Left ventricle myocardium superior (tissue), 1 donor: ENCODE measurements around the gene SPPL3. TPM values are rescaled to one million over a fixed set of nuclear protein-coding genes. Genes with fewer than 3 reads are reported as not detected.
"Not testable (repeated sequence)": the region's sequence is repeated elsewhere in the genome, so short reads cannot be mapped to it uniquely, and the experiment has no call there.

Experiments used
- ATAC-seq: fragments of 200-7000 bp; cut with Tn5 transposase; one replicate; pipeline ENCODE4 v1.9.1; 2020; ENCODE audit warnings: mild to moderate bottlenecking, moderate library complexity
- DNase-seq: peaks from one replicate; pipeline ENCODE4 v3.0.0-alpha.2; 2020
- intact Hi-C: fragments of 100-400 bp; cut with micrococcal nuclease; formaldehyde crosslinking; loops from one replicate; pipeline ENCODE4 v1.11.0; 2022
- total RNA-seq: library from RNA; stranded (reverse); fragmentation: NEBNext Ultra II Directional; extraction: Animal tissue kit (Norgen Biotek cat#: 25700); gene quantifications from one replicate; pipeline ENCODE4 v1.2.1, GENCODE V29; 2021
- donor health status: DM: no; HTN: yes; CAD: no; lungs with severe emphysema.

The SPPL3 gene
- total RNA-seq, 1 donor from 2014 or later: 34.6 TPM

DNA sequence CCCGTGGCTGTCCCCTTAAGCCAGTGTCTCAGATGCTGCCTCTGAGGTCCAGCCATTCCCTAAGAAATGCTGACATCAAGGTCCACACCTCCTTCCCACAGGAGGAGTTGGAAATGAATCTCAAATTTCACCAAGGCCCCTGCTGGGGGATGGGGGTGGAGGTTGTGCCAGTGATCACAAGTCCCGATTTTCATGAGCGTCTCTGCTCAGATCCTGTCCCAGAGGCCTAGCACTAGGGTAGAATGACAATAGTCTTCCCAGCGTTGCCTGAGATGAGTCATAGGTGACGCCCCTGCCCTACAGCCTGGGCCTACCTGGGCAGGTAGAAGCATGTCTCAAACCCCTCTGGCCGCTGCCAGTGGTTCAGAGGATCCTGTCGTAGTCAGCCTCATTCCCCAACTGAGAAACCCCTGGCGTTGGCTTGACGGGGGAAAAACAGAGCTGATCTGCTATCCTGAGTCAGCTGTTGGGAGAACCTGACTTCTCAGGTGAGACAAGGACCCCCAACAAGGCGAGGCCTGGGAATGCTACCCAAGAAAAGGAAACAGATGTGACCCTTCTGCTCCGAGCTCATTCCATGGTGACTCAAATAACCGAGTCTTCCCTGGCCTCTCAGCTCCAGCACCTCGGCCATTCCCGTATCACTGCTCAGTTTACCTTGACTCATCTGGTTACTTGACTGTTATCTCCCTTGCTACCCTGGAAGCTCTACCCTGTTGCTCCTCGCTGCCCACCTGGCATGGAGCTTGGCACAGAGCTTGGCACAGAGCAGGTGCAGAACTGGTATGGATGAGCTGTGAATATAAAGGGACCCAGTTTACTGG is 21.8 kb upstream of the SPPL3 start:
- DNase-seq: no peak
- intact Hi-C loops: no loop called here
- ATAC-seq: no peak

DNA sequence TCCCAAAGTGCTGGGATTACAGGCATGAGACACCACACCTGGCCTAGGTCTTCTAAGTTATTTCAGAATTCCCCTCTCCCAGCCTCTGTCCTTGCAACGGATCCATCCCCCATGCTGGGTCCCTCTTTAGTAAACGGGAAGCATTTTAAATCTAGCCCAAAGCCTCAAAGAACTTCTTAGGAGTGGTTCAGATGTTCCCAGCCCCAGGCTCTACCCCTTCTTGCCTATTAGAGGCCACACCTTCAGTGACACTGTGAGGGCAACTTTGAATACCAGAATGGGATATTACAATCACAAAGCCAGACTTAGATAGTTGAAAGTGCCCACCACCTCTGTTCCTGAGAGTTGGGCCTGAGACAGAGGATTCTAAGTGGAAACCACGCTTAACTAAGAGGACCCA is 18.1 kb upstream of the SPPL3 start:
- ATAC-seq (no peak), DNase-seq (no peak)
- intact Hi-C loops: no loop called here

DNA sequence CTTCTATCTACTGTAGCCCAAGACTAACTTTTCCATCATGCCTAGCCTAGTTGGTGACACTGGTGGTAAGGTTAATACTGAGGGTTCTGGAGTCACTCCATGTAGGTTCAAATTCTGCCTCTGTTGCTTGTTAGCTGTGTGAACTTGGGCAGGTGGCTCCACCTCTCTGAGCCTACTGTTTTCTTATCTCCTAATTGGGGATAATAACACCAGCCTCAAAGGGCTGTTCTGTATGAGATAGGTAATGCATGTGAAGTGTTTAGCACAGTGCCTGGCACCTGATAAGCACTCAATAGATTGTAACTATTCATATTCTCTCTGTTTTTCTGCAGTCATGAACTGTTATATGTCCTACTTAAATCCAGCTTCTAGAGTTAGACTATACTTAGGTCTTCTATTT is 17.5 kb upstream of the SPPL3 start:
- intact Hi-C loops: no loop called here
- DNase-seq (no peak), ATAC-seq (no peak)

DNA sequence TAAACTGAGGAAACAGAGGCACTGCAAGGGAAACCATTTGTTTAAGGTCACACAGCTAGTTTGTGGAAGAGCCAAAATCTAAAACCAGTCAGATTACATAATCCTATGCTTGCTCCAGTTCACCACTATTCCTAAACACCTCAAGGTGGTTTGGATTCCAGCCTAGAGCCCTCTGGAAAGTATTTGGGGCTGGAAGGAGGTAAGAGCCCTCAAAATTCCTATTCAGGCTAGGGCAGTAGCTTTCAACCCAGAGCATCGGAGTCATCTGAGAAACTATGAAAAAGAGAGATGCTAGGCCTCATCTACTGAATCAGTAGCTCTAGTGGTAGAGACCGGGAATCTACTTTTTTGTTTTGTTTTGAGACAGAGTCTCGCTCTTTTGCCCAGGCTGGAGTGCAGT is 16.0 kb upstream of the SPPL3 start:
- DNase-seq: no peak
- ATAC-seq: no peak
- intact Hi-C loops: no loop called here

DNA sequence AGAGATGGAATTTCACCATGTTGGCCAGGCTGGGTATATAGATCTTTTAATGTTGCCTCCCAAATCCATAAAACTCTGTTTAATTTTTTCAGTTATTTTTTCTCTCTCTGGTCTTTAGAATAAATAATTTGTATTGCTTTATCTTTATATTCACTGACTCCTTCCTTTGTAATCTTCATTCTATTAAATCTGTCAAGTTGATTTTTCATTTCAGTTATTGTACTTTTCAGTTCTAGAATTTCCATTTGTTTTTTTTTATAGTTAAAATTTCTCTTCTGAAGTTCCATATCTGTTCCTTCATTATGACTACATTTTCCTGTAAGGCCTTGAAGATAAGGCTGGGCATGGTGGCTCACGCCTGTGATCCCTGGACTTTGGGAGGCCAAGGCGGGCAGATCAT is 13.6 kb upstream of the SPPL3 start:
- DNase-seq (no peak), ATAC-seq (no peak)
- intact Hi-C loops: no loop called here

DNA sequence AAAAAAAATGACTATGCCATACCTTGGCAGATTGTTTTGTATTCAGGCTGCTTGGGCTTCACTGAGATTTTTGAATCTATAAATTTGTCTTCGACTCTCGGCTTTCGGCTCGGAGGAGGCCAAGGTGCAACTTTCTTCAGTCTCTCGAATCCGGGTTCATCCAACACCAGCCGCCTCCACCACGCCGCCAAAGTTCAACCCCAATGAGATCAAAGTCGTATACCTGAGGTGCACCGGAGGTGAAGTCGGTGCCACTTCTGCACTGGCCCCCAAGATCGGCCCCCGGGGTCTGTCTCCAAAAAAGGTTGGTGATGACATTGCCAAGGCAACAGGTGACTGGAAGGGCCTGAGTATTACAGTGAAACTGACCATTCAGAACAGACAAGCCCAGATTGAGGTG is 12.4 kb upstream of the SPPL3 start:
- ATAC-seq: no peak
- DNase-seq: no peak
- intact Hi-C loops: no loop called here

DNA sequence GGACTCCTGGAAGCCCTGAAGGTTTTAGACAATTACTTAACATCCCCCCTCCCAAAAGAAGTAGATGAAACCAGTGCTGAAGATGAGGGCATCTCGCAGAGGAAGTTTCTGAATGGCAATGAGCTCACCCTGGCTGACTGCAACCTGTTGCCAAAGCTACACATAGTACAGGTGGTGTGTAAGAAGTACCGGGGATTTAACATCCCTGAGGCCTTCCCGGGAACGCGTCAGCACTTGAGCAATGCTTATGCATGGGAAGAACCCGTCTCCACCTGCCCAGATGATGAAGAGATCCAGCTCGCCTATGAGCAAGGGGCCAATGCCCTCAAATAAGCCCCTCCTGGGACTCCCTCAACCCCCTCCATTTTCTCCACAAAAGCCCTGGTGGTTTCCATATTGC is 10.6 kb upstream of the SPPL3 start:
- intact Hi-C loops: no loop called here
- DNase-seq (no peak), ATAC-seq (no peak)

DNA sequence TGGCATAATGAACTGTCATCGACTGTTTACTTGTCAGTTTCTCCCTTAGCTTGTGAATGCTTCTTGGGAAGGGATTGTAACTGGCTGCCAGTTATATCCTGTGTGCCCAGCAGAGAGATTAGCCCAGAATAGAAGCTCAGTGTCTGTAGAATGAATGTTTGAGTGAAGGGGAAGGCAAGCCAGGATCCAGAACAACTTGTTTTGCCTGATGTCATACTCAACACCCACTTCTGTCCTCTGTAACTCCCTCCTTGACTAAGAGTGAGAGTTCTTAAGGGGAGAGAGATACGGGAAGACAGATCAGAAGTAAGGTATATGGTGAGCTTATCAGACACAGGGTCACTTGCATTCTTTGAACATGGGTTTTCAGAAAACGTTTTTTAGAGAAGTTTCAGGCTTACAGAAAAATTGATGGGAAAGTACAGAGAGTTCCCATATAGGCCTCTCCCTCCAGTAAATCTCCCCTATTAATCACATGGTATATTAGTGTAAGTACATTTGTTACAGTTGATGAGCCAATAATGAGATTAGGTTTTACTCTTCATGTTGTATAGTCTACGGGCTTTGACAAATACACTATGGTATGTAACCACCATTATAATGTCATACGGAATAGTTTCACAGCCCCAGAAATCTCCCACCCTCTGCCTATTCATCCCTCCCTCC is 5.6 kb upstream of the SPPL3 start:
- no peak for DNase-seq
- intact Hi-C loops: loop anchor here (10.0 kb wide), 1 partner anchor 135 kb away; no protein-coding TSS in a partner anchor
- ATAC-seq: peak; percentile 86

DNA sequence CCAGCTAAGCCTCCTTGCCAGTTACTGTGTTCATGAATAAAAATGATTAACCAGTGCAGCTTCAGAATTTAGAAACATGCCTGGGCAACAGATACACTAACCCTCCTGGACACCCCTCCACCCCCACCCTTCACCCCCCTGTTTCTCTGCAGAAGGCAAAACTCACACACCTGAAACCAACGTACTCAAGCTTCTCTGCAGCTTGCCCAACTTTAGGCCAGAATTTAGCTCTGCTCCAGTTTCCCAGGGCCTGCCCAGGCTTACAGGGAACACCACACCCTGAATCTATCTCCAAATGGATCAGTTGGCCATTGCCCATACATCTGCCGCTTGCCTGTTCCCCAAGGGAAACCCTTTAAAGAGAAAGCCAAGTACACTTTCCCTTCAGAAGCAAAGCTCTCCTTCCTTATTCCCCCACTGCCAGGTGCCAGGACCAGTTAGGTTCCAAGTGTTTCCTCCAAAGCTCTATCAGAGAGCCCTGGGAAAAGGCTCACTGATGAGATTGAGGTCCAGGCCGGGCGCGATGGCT is 1.8 kb upstream of the SPPL3 start:
- DNase-seq (no peak), ATAC-seq (no peak)
- intact Hi-C loops: loop anchor here (10.0 kb wide), 1 partner anchor 131 kb away; no protein-coding TSS in a partner anchor

DNA sequence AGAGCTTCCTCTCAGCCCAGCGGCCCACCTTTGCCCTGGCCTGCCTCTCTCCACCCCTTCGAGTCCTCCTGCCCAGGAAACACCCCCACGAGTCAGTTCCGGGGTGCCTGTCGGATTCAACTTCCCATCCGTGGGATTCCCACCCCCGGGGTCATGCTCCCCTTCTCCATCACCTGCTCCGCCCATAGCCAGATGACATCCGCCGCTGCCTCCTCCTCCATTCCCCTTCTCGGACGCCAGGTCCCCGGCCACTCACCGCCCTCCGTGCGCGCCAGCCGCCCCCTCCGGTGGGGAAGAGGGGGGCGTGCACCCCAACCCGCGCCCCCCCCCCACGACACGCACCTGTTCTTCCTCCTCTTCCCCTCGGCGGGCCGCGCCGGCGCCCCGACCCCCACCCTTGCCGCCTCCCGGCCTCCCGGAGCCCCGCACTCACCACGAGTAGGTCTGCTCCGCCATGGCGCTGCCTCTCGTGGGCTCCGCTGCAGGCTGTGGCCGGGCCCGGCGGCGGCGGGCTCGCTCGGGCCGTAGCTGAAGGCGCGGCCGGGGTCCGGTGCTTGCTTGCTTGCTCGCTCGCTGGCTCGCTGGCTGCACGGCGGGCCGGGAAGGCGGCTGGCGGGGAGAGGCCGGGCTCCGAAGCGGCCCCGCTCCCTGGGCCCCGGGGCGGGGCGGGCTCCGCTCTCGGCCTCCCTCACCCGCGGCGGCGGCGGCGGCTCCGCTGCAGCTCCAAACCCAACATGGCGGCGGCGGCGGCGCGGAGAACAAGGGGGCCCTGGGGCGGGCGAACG is 554 bp downstream of the SPPL3 start:
- intact Hi-C loops: loop anchor here (10.0 kb wide), 1 partner anchor 129 kb away; no protein-coding TSS in a partner anchor
- DNase-seq (peak; percentile 68), ATAC-seq (peak; percentile 50)

DNA sequence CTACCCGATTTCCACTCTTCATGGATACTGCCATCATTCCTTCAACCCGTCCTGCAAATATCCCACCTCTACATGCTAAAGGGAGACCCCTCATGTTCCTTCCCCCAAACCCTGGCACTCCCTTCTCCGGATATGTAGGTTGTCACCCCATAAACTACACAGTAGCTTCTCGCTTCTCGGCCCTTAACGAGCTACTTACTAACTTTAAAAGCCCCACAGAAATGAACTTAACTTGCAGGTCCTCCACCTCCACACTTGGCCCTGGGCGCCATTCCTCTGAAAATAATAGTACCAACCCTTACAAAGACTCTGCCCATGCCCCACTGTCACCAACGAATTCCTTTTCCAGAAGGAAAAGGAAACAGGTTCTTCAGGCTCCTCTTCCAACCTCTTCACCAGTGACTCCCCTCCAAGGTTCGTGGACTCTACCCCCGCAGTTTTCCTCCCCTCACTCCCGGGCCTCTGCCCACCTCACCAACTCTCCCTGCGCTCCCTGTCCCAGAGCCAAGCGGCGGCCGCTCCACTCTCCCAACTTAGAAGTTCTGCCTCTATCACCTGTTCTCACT is 1.2 kb downstream of the SPPL3 start:
- ATAC-seq (peak; percentile 22), DNase-seq (no peak)
- intact Hi-C loops: loop anchor here (10.0 kb wide), 1 partner anchor 128 kb away; no protein-coding TSS in a partner anchor

DNA sequence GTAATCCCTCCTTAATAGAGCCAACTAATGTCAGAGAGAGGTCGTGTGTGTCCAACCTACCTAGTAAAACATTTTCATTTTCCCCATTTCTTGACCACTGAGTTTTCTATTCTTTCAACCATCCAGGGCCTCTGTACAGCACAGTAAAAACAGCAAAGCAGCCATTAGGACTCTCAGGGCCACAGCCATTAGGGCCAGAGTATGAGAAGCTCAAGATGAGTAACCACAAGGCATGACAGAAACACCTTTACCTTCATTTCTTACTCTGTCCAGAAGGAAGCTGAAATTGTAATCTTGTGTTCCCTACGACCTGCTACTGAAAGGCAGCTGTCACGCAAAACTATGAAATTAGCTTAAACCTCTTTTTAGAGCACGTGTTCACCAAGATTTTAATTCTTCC is 2.3 kb downstream of the SPPL3 start:
- intact Hi-C loops: loop anchor here (10.0 kb wide), 1 partner anchor 127 kb away; no protein-coding TSS in a partner anchor
- DNase-seq (no peak), ATAC-seq (no peak)

DNA sequence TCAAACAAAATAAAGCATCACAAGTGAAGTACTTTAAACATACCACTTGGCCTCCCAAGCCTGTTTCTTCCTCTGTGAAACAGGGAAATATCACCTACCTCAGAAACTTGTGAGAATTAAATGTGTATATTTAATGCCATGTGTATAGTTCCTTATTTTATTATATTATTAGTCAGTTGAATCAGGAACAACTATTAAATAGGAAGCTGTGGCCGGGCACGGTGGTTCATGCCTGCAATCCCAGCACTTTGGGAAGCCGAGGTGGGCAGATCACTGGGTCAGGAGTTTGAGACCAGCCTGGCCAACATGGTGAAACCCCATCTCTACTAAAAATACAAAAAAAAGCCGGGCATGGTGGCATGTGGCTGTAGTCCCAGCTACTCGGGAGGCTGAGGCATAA is 3.1 kb downstream of the SPPL3 start:
- intact Hi-C loops: loop anchor here (10.0 kb wide), 1 partner anchor 126 kb away; no protein-coding TSS in a partner anchor
- not testable (repeated sequence) for ATAC-seq

DNA sequence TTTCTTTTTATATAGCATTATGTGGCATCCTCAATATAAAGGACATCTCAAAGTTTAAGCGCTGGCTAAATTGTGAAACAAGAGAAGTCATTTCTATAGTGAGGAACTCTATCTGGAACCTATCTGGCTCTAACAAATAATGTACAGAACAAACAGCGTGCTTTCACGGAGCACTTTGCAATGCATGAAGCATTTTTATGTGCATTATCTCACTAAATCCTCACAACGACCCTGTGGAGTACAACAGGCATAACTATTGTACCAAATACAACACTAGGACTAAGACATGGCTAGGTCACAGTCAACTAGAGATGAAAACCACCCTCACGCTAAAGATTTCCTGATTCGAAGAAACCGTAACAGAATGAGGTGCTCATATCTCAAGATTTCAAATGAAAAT is 8.6 kb downstream of the SPPL3 start:
- ATAC-seq (no peak), DNase-seq (no peak)
- intact Hi-C loops: no loop called here

More for the DNA sequence above, 3.1 kb downstream of the SPPL3 start:
- not testable (repeated sequence) for DNase-seq

DNA sequence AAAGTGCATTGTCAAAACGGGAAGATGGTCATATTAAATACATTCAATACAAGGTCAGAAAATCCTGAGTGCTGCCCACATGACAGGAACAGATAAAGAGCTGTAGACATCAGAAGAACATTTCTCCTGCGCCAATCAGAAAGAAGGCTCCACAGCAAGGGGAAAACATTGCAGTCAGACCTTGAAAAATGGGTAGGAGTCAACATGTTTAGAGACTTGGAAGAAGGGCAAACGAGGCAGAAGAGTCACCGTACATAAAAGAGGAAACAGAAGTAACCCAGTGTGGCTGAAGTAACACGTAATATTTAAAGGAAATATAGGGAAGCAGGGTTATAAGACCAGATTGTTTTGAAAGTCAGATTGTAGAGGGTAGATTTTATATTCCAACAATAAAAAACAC is 11.9 kb downstream of the SPPL3 start:
- intact Hi-C loops: no loop called here
- DNase-seq: no peak
- ATAC-seq: peak; percentile 65

DNA sequence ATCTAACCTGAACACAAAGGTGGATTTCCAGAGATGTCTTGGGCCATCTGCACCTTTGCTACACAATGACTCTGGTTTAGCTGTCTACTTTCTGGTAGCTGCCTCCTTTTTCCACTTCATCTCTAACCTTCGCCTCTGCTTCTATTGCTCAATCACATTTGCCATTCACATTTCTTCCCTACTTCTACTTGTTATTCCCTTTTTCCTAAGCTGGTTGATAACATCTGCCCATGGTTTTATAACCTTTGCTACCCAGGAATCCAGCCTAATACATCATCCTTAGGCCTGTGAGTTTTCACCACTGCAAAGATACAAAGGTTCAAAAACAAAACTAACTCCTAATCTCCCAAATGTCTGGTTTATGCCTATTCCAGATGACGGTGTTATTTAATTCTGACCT is 13.2 kb downstream of the SPPL3 start:
- no peak for ATAC-seq
- intact Hi-C loops: no loop called here
- DNase-seq: no peak

DNA sequence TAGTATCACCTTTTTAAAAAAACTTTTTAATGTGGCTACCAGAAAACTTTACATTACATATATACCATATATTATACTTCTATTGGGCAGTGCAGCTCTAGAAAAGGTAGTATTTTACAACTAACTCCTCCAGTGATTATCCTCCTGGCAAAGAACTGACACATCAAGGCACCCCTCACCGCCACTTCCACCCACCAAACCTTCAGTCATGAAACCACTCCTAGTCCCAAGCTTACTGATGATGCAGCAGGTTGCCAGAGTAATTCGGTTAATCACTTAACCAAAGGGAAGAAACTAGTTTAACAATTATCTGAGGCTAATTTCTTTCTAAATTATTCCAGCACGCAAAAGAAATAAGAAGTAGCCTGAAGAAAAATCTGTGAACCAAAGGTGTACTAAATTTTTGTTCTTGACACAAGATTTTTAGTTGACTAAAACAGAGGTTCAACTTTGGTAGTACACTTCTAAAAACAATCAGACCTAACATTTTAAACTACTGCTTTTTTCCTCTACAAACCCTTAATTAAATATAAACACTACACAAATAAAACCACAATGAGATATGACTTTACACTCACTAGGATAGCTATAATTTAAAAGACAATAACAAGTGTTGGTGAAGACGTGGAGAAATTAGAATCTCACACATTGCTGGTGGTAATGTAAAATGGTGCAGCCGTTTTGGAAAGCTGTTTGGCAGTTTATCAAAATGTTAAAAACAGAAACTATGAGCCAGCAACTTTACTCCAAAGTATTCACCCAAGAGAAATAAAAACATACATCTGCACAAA is 16.7 kb downstream of the SPPL3 start:
- ATAC-seq: no peak
- DNase-seq: no peak
- intact Hi-C loops: no loop called here
